ENCODE measurements around the gene SLC29A2. TPM values are rescaled to one million over a fixed set of nuclear protein-coding genes. Genes with fewer than 3 reads are reported as not detected.

Gene SLC29A2
- polyA plus RNA-seq, 1 of the 3 experiments (the other 2 are of a cell fraction), result 3.2 TPM

DNA sequence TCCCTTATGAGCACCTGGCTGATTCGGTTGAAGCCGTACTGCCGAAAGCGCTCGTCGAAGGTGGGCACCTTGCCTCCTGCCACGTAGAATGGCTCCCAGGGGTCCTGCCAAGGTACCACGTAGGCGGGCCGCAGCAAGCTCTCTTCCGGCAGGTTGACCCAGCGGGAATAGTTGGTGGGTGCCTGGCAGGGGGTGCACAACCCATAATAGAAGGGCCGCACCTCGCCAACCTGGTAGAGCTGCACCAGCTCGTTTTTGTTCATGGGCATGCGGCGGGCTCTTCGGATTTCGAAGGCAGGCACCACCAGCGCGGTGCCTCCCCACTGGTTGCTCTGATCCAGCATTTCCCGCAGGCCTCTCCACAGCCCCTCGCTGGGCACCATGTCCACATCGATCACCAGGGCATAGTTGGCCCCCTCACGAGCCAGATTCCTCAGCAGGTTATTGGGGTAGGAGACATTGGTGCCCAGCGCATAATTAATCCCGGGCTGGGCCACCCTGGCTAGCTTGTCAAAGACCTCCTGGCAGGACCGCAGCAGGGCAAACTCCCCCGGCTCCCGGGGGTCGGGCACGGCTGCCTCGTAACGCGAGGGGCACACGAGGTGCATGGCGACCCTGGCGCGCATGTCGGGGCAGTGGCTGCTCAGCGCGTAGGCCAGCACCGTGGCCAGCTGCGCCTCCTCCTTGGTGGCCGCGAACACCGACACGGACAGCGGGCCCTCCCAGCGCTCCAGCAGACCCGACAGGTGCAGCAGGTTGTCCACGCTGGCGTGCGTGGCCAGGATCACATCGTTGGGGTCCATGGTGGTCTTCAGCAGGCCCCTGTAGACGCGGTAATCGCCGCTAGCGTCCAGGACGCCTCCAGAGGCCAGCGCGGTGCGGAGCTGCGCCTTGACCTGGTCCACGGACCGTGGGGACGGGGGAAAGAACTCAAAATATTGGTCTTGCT, 24.8 kb downstream of the SLC29A2 start (continued):
- TF ChIP-seq, protein P1, sequence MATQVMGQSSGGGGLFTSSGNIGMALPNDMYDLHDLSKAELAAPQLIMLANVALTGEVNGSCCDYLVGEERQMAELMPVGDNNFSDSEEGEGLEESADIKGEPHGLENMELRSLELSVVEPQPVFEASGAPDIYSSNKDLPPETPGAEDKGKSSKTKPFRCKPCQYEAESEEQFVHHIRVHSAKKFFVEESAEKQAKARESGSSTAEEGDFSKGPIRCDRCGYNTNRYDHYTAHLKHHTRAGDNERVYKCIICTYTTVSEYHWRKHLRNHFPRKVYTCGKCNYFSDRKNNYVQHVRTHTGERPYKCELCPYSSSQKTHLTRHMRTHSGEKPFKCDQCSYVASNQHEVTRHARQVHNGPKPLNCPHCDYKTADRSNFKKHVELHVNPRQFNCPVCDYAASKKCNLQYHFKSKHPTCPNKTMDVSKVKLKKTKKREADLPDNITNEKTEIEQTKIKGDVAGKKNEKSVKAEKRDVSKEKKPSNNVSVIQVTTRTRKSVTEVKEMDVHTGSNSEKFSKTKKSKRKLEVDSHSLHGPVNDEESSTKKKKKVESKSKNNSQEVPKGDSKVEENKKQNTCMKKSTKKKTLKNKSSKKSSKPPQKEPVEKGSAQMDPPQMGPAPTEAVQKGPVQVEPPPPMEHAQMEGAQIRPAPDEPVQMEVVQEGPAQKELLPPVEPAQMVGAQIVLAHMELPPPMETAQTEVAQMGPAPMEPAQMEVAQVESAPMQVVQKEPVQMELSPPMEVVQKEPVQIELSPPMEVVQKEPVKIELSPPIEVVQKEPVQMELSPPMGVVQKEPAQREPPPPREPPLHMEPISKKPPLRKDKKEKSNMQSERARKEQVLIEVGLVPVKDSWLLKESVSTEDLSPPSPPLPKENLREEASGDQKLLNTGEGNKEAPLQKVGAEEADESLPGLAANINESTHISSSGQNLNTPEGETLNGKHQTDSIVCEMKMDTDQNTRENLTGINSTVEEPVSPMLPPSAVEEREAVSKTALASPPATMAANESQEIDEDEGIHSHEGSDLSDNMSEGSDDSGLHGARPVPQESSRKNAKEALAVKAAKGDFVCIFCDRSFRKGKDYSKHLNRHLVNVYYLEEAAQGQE (IDR thresholded peaks at IDR 0.05; ENCODE audit: low read depth, low read length), result 0 out of 2 replicates have a peak, but pooled peaks have one; percentile 12
- TF ChIP-seq TCF12 (IDR thresholded peaks at IDR 0.05) (no peak), JUND (IDR thresholded peaks at IDR 0.05) (no peak), EP300 (IDR thresholded peaks at IDR 0.05; ENCODE audit: borderline replicate concordance in 1 of 2, low read depth in 1 of 2, low read length in 1 of 2) (no peak), SIN3A (IDR thresholded peaks at IDR 0.05; ENCODE audit: borderline replicate concordance, low read depth, low read length) (no peak), FOXJ3 (CRISPR knock-in tag; IDR thresholded peaks at IDR 0.05) (no peak), EZH2phosphoT487 (IDR thresholded peaks at IDR 0.05; ENCODE audit: borderline replicate concordance, low read depth) (no peak), RAD21 (IDR thresholded peaks at IDR 0.05; ENCODE audit: low read length) (no peak)
- TF ChIP-seq, protein P2, sequence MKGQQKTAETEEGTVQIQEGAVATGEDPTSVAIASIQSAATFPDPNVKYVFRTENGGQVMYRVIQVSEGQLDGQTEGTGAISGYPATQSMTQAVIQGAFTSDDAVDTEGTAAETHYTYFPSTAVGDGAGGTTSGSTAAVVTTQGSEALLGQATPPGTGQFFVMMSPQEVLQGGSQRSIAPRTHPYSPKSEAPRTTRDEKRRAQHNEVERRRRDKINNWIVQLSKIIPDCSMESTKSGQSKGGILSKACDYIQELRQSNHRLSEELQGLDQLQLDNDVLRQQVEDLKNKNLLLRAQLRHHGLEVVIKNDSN (IDR thresholded peaks at IDR 0.05; ENCODE audit: borderline replicate concordance, low read depth), result no peak

DNA sequence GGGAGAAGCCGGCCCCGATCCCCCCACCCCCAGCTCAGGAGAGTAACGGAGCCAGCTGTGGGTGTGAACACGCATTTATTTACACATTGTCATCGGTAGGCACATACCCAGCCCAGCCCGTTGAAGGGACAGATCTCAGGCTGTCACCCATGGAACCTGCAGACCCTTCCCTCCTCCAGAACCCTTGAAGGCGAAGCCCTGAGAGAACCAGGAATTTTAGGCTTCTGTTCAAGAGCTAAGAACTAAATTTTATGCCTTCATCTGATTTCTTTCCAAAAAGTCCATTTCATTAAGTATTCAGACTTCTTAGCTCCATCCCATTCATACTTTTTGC, 26.3 kb downstream of the SLC29A2 start:
- POLR2A ChIA-PET, result interaction anchor here (3.8 kb wide), 1 partner anchor 33 kb away, joined by 19 read pairs; no protein-coding TSS in a partner anchor

More for the DNA sequence above, 26.3 kb downstream of the SLC29A2 start:
- DNase-seq, result no peak
- peaks cover 3 to 19% of the 10 kb centered on the region in 2 experiments for H3K36me3 ChIP-seq (replicated peaks in 1 of 2; ENCODE audit: control insufficient read depth in 1 of 2, insufficient read depth in 2 of 2, low read length in 1 of 2)
- H3K4me3 ChIP-seq (ENCODE audit: low read depth in 2 of 2, low read length in 1 of 2), result peak overlapping the region; percentile 95 to 96
- H3F3A ChIP-seq (replicated peaks; ENCODE audit: insufficient read depth), result peaks cover 14% of the 10 kb centered on the region
- TF ChIP-seq MXI1 (IDR thresholded peaks at IDR 0.05; ENCODE audit: low read depth, low read length) (no peak), RCOR1 (IDR thresholded peaks at IDR 0.05; ENCODE audit: low read length) (no peak; the same call in 1 of the 2 replicates), TAF1 (IDR thresholded peaks at IDR 0.05; ENCODE audit: borderline replicate concordance, low read depth, low read length) (no peak), GABPA (IDR thresholded peaks at IDR 0.05; ENCODE audit: low read depth) (no peak), MEF2A (IDR thresholded peaks at IDR 0.05; ENCODE audit: borderline replicate concordance, low read depth) (no peak), EP300 (IDR thresholded peaks at IDR 0.05; ENCODE audit: borderline replicate concordance in 1 of 2, low read depth in 1 of 2, low read length in 1 of 2) (no peak), NRF1 (IDR thresholded peaks at IDR 0.05; ENCODE audit: low read depth, low read length) (no peak), FOSL2 (IDR thresholded peaks at IDR 0.05; ENCODE audit: borderline replicate concordance, low read depth) (no peak), TCF12 (IDR thresholded peaks at IDR 0.05) (no peak)
- TF ChIP-seq, protein P3, sequence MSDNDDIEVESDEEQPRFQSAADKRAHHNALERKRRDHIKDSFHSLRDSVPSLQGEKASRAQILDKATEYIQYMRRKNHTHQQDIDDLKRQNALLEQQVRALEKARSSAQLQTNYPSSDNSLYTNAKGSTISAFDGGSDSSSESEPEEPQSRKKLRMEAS (IDR thresholded peaks at IDR 0.05; ENCODE audit: low read depth), result no peak
- TF ChIP-seq, protein P2 (IDR thresholded peaks at IDR 0.05; ENCODE audit: borderline replicate concordance, low read depth), result no peak
- TF ChIP-seq, protein P1 (IDR thresholded peaks at IDR 0.05; ENCODE audit: low read depth, low read length), result no peak
- H2AFZ ChIP-seq (ENCODE audit: low read depth), result peak overlapping the region; percentile 94
- H3K4me2 ChIP-seq, result peak overlapping the region; percentile 96
- H3K9ac ChIP-seq, result peak overlapping the region; percentile 91
- H3K9me2 ChIP-seq, result no peaks in the 10 kb centered on the region
- H4K20me1 ChIP-seq (ENCODE audit: insufficient read depth), result no peaks in the 10 kb centered on the region
- no peaks in the 10 kb centered on the region for H3K27me3 ChIP-seq (ENCODE audit: insufficient read depth)
- H3K27ac ChIP-seq (ENCODE audit: low read depth in 2 of 2, low read length in 1 of 2), result peak overlapping the region; percentile 72 to 85
- peaks cover 27% of the 10 kb centered on the region for H3K79me2 ChIP-seq (ENCODE audit: insufficient read depth)
- WGBS (ENCODE audit: low lambda C conversion rate), result 0% methylated on average over 3 of the region's 7 CpGs
- H3K9me3 ChIP-seq, result no peaks in the 10 kb centered on the region
- CTCF ChIA-PET, result interaction anchor here (2.1 to 6.6 kb wide), 6 partner anchors 11 to 63 kb away, joined by 7 to 62 read pairs (median 18); partner anchors contain the start of gene RIN1
- peaks cover 24 to 37% of the 10 kb centered on the region in 2 experiments; a peak in 3 of 4 replicates for H3K4me1 ChIP-seq (ENCODE audit: control insufficient read depth in 1 of 2, insufficient read depth in 2 of 2, low read depth in 1 of 2, low read length in 1 of 2)

Measured in SK-N-SH (cell line).